ENCODE measurements around the gene PCCA.
"Not testable (repeated sequence)": the region's sequence is repeated elsewhere in the genome, so short reads cannot be mapped to it uniquely, and the experiment has no call there.

PCCA gene

GRCh38 chr13:100561599-100562204, 472.8 kb downstream of the PCCA start:
- in situ Hi-C loops (cut with MboI; ENCODE audit: low sequenced_read_pairs): no loop called here

- in situ Hi-C loops (cut with MboI; ENCODE audit: low sequenced_read_pairs): no loop called here
Observed at GRCh38 chr13:100563779-100564178, 474.9 kb downstream of the PCCA start.

DNA sequence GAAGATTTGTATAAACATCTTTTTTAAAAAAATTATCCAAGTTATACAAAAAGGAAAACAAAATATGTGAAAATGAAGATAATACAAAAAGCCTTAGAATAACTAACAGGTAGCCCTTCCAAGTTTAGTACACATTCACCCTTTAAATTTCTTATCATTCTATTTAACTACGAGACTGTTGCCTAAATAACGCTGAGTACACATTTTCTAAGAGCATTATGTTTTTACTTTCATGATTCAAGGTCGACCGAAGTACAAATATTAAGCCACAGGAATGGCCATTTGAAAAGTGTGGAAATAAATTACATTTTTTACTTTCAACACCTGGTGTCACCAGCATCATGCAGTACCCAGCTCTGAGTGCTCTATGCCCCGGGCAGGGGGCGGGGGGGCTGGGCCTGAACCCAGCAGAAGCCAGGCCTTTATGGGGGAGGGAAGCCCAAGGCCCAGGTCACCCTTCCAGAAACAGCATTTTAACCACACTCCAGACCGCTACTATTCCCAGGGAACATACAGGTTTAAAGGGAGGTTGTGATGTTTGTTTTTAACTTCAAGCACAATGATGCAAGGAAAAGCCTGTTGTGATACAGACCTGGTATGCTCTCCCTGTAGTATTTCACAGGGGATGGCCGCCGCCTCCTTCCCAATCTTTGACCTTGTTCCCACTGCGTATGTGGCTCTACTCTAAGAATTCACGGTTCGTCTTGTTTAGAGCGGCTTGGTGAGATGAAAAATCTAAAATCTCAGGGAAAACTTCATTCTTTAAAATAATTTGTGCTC, 475.7 kb downstream of the PCCA start:
- in situ Hi-C loops (cut with MboI; ENCODE audit: low sequenced_read_pairs): no loop called here

DNA sequence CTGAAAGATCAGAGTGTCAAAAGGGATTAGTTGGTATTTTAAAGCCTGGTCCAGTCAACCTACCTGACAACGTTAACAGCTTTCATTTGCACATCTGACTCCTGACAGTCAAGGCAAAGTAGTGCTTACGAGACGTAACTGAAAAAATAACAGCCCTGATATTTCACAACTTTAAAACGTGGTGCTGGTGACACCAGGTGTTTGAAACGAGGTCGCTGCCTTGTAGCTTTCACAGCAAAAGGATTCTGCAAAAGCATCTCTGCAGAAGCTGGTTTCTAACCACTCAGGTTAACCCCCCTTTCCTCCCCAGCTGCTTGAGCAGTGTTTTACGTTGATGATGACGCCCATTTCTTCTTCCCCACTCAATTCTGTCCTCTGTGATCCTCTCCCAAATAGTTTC, 476.4 kb downstream of the PCCA start:
- in situ Hi-C loops (cut with MboI; ENCODE audit: low sequenced_read_pairs): no loop called here

DNA sequence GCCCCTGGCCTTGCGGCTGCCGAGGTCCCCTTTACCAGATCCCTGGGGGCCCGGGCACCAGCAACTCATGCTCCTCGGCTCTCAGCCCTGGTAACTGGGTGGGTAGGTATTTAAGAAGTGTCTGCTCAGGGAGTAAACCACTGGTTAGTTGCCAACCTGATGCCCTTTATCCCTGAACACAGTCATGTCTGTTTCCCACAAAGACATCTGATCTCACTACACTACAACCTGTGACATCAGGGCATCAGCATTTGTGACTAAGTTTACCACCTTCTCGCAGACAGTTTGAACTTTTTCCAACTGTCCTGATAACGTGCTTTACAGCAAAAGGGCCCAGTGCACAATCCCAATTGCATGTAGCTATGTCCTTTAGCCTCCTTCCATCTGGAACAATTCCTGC, 477.6 kb downstream of the PCCA start:
- in situ Hi-C loops (cut with MboI; ENCODE audit: low sequenced_read_pairs): no loop called here

DNA sequence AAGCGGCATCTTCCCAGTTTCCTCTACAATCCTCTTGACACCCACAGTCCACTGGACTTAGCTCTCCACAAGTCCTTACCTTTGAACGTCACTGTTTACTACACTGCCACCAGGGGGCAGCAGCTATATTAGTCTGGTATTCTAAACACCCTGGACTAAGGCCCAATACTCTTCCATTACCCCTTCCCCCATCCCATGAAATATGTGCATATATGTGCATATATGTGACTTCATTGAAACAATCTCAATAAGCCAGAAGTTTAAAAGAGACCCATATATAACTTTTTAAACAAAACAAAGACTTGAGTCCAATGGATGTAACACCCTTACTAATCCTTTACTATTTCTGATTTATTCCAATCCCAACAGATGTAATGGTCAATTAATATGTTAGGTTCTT, 484.2 kb downstream of the PCCA start:
- in situ Hi-C loops (cut with MboI; ENCODE audit: low sequenced_read_pairs): no loop called here

- in situ Hi-C loops (cut with MboI; ENCODE audit: low sequenced_read_pairs): not testable (repeated sequence)
Observed at GRCh38 chr13:100577239-100577638, 488.3 kb downstream of the PCCA start.

Measured in hTERT RPE-1 (cell line).